T1000 (cell line): ENCODE measurements around the gene TDRD1.
"Not testable (repeated sequence)": the region's sequence is repeated elsewhere in the genome, so short reads cannot be mapped to it uniquely, and the experiment has no call there.

Experiments used
- DNase-seq: peaks from one replicate; lab custom pipeline; 2025; ENCODE audit warnings: mixed read lengths; lab: John Stamatoyannopoulos, UW

The TDRD1 gene, protein sequence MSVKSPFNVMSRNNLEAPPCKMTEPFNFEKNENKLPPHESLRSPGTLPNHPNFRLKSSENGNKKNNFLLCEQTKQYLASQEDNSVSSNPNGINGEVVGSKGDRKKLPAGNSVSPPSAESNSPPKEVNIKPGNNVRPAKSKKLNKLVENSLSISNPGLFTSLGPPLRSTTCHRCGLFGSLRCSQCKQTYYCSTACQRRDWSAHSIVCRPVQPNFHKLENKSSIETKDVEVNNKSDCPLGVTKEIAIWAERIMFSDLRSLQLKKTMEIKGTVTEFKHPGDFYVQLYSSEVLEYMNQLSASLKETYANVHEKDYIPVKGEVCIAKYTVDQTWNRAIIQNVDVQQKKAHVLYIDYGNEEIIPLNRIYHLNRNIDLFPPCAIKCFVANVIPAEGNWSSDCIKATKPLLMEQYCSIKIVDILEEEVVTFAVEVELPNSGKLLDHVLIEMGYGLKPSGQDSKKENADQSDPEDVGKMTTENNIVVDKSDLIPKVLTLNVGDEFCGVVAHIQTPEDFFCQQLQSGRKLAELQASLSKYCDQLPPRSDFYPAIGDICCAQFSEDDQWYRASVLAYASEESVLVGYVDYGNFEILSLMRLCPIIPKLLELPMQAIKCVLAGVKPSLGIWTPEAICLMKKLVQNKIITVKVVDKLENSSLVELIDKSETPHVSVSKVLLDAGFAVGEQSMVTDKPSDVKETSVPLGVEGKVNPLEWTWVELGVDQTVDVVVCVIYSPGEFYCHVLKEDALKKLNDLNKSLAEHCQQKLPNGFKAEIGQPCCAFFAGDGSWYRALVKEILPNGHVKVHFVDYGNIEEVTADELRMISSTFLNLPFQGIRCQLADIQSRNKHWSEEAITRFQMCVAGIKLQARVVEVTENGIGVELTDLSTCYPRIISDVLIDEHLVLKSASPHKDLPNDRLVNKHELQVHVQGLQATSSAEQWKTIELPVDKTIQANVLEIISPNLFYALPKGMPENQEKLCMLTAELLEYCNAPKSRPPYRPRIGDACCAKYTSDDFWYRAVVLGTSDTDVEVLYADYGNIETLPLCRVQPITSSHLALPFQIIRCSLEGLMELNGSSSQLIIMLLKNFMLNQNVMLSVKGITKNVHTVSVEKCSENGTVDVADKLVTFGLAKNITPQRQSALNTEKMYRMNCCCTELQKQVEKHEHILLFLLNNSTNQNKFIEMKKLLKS

DNA sequence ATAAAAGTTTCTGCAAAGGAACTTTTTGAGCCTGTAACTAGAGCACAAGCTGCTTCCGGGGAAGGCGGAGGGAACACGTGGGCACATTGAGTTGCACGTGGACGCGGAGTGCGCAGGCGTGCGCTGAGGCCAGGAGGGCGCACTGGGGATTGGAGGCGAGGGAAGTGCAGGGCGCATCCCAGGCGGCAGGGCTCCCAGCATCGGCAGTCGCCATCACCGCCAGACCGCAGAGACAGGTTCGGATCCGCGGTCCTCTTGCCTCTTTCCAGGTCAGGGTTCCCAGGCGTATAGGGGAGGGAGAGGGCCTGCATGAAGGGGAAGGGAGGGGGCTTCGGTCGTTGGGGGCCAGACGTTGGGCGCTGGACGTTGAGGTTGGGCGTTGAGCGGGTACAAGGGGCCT lies at the start of gene TDRD1:
Gene TDRD1, plus strand, starts transcription at position 206 of the 400 bp plus-strand sequence. CDS start 8,479 bp downstream, outside the sequence.
- no peak for DNase-seq

DNA sequence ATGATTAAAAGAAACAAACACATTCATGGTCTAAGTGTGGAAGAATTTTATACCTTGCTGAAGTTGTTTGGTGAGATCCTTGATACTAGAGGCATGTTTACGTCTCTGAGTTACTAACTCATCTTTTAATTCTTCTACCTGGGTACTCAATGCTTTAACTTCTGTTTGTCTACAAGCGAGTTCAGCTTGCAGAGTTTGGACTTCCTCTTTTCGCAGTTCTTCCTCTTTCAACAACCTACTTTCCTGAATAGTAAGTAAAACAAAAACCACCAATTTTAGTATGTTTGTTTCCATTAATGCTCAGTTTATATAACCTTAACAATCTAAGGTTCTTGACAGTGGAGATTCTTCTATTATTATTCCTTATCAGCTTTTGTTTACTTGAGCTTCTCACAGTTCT lies 48.1 kb upstream of the TDRD1 start:
- no peak for DNase-seq

DNA sequence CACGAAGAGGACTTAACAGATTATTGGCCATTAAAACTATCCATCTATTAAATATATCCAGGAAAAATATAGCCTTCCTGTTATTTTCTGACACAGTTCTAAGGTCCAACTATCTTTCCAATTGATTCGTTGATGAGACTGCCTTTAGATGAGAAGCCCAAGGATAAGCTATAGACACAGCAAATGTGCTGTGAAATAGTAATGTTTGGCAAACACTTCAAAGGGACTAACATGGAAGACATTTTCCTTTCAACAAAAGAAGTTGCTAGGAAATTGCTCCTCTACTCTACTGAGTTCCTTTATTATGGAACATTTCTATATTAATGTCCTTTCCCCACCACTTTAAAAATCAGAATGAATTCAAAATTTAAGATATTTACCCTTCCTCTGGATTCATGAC lies 43.7 kb upstream of the TDRD1 start:
- DNase-seq: no peak

DNA sequence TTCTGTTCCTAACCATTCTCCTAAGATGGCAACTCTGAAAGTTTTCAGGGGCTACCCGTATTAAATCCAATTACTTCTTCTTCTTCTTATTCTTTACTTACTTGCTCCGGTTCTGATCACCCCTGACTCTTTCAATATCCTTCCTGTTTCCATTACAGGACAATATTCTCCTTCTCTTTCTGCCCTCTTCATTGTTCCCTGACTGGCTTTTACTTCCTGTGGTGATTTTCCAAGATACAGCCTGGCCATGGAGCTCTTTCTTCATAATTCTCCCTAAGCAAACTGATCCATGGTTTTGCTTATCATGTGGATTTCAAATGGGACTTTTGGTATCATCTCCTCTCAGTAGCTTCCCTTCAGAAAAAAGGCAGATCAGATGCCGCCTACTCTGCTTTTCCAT lies 40.6 kb upstream of the TDRD1 start:
- no peak for DNase-seq

DNA sequence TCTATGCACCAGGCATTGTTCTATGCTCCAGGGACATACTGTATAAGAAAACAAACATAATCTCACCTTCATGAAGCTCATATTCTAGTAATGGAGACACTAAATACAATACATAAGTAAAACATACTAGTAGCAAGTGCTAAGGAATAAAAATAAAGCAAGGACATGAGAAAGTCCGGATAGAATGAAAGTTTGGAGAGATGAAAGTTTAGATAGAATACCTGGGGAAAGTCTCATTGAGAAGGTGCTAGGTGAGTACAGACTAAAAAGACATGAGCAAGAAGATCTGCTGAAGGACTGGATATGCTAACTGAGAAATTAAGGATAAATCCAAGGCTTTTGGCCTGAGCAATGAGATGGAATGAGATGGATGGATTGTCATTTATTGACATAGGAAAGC lies 39.1 kb upstream of the TDRD1 start:
- DNase-seq: no peak

DNA sequence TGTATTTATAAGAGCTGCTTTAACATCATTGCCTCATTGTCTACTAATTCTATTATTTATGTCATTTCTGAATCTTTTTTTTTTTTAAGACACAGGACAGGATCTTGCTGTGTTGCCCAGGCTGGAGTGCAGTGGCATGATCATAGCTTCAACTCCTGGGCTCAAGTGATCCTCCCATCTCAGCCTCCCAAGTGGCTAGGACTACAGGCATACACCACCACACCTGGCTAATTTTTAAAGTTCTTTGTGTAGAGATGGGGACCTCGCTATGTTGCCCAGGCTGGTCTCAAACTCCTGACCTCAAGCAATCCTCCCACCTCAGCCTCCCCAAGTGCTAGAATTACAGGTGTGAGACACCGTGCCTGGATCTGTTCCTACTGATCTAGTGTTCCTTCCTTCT lies 38.3 kb upstream of the TDRD1 start:
- DNase-seq: not testable (repeated sequence)

DNA sequence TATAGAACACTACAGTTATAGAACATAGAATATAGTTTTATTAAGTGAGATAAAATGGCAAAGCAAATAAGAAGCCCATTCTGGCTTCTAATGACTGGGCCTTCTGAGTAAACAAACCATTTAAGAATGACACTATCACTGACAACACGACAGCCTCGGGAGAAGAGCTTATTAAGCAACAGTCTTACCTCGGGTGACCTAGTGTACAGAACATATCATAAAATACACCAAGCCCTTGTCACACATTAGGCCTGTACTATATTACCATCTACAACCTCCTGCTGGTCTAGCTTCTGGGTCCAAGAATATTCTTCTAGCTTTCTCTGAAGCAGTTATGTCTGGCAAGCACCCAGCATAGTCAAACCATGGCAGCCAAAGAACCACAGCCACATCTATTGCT lies 37.1 kb upstream of the TDRD1 start:
- DNase-seq: no peak

DNA sequence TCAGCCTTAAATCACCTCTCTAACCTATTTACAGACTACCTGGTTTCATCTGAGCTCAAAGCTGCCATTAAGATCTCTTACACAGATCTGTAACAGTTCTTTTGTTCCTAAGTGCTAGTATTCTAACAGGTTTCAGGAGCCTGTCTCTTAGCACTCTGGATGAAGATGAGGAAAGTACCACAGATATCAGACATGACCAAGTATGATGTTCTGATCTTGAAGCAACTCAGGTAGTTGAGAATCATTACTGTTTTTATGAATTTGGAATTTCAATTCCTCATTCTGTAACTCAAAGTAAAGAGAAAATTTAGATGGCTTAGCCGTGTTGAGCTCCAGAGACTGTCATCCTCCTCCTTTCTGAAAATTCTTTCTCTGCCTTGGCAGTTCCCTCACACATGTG lies 36.0 kb upstream of the TDRD1 start:
- no peak for DNase-seq

DNA sequence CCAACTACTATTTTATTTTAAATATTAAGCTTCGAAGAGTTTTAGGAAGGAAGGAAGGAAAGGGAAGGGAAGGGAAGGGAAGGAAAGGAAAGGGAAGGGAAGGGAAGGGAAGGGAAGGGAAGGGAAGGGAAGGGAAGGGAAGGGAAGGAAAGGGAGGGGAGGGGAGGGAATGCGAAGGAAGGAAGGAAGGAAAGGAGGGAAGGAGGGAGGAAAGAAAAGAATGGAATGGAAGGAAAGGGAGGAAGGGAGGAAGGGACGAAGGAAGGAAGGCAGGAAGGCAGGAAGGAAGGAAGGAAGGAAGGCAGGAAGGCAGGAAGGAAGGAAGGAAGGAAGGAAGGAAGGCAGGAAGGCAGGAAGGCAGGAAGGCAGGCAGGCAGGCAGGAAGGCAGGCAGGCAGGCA lies 29.7 kb upstream of the TDRD1 start:
- not testable (repeated sequence) for DNase-seq

DNA sequence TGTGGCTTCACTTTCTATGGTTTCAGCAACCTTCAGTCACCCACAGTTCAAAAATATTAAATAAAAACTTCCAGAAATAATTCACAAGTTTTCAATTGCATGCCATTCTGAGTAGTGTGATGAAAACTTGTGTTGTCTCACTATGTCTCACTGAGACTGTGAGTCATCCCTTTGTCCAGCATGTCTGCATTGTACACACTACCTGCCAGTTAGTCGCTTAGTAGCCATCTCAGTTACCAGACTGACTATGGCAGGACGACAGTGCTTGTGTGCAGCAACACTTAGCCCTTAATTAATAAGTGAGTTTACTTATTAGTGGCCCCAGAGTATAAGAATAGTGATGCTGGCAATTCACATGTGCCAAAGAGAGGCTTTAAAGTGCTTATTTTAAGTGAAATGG lies 27.7 kb upstream of the TDRD1 start:
- no peak for DNase-seq

DNA sequence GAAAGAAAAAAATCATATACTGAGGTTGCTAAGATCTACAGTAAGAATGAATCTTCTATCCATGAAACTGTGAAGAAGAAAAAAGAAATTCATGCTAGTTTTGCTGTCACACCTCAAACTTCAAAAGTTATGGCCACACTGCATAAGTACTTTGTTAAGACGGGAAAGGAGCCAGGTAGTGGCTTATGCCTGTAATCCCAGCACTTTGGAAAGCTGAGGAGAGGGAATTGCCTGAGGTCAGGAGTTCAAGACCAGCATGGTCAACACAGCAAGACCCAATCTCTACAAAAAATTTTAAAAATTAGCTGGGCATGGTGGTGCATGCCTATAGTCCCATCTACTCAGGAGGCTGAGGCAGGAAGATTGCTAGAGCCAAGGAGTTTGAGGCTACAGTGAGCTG lies 27.3 kb upstream of the TDRD1 start:
- DNase-seq: no peak

DNA sequence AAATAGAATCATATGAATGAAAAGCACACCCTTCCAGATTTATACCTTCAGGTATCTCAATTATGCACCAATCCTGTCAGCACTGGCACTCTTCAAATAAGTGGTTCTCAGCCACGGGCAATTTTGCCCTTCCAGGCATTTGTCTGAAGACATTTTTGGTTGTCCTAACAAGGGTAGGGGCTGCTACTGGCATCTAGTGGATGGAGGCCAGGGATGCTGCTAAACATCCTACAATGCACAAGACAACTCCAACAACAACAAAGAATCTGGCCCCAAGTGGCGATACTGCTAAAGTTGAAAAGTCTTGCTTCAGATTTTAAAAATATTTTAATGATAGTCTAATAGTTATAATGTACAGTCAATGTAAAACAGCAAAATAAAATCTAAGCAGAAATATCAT lies 21.2 kb upstream of the TDRD1 start:
- no peak for DNase-seq

DNA sequence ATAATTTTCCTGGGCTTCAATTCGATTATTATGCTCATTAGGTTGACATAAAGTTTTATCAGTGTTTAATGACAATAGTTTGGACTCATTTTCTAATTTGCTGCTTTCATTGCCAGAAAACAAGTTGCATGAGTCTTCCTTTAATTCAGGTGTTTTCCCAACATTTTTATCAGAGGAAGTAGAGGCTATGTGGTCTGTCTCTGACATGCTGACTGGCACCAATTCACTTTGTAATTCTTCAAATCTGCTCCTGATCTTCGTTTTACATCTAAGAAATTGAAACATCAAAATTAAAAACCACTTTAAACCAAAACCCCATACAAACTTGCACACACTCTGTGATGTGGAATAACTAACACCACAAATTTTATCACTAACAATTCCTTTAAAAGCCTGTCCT lies 16.1 kb upstream of the TDRD1 start:
- no peak for DNase-seq

DNA sequence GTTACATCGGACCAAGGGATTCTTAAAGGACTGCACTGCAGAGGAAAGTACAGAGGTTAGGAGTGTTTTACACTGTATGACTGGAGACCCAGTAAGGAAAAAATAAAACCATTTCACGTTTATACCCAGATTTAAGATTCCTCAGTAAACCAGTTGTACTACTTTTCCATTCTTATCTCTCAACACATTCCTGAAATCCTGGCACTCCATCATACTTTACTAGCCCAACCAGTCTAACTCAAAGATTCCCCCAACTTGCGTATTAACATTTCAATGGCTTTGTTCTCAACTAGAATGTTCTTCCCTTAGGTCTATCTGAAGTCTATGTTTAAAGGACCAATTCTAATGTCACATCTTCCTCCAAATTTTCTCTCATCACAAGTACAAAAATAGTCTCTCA lies 13.1 kb upstream of the TDRD1 start:
- no peak for DNase-seq

DNA sequence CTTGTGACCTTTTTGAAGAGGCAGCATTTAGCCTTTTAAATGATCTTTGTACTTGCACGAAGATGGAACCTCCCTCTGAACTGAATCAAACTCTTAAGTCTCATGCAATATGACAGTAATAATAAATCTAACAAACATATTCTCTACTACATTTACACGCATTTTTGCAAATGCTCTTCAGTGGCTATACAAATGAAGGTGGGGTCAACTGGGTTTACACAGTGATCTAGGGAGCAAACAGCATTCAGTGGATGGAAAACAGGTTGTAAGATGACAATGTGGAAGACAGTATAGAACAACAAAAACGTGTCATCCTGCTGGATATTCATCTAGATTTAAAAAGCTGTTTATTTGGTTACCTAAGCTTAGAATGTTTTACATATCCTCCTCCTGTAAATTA lies 12.7 kb upstream of the TDRD1 start:
- DNase-seq: no peak

DNA sequence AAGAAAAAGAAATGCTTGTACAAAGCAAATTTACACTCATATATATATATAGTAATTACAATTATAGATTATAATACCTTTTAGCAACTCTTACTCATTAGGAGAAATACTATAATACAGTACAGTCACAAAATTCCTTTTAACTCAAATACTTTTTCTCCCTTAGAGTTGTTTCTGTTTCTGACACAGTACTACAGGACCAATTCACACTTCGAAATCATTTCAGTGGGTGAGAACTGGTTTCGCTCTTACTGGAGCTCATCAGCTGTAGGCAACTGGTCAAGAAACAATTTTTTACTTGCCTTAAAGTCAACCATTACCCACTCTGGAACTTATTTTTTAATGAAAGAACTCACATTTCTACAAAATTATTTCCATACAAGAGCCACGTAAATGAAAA lies 11.2 kb upstream of the TDRD1 start:
- DNase-seq: no peak

DNA sequence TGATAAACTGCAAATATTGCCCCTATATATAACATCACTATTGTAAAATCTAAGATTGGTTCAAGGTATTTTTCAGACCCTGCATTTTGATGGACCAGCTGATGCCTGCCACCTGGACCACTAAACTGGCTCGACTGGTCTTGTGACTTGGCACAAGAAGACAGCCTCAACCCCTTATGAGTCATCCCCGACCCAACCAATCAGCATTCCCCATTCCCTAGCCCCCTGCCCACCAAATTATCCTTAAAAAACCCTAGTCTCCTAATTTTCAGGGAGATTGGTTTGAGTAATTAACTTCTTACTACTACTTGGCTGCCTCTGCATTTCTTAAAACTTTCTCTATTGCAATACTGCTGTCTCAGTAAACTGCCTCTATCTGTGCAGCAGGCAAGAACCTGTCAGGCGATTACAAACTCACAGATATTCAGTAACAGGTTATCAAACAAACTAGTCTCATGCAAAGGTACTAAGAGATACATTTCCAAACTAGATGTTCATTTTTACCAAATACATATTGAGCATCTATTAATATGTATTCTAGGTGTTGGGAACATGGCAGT lies 10.6 kb upstream of the TDRD1 start:
- DNase-seq: no peak

DNA sequence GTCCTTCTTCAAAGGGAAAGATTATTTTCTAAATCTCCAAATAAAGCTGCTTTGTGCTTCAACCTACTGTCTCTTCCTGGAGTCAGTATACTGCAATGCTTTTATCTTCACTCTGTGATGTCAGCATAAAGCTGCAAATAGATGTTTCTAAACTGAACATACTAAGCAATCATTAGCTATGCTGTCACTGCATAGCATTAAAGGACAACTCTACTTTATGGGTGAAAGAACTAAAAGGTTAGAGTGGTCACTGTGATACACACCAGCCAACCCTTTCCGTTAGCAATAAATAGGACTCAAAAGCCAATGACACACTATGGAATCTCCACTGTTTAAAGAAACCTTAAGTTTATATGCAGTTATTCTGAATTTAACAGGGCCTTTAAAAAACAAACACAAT lies 6.9 kb upstream of the TDRD1 start:
- no peak for DNase-seq

DNA sequence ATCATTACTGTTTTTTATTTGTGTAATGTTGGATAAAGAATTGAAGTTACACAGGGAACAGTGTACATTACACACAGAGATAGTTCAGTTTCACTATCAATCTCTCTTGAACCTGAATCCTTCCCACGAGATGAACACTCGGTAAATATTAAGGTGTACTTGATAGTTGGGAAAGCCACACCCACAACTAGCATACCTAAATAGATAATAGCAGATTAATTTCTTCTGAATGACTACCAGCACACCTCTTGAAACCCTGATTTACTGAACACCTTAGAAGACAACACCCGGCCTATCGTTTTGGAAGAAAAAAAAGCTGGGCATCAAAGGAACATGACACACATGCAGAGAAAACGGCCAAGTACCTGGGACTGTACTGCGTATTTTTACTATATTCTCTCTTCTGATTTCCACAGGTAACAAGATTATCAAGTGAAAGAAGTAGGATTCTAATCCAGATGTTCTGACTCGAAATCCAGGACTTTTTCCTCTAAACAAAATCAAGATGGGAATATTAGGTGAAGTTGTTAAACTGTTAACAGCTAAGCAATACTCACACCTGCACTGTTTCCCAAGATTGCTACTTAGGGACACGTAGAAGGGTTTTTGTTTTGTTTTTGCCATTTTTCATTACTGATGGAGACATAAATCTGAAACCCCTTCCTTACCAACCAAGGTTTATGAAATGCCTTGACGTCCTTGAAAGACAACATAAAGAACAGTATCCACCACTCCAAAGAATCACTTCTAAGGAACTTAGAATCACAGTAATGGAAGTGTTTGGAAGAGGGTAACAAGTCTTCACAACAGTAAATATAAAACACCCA lies 6.2 kb upstream of the TDRD1 start:
- no peak for DNase-seq

DNA sequence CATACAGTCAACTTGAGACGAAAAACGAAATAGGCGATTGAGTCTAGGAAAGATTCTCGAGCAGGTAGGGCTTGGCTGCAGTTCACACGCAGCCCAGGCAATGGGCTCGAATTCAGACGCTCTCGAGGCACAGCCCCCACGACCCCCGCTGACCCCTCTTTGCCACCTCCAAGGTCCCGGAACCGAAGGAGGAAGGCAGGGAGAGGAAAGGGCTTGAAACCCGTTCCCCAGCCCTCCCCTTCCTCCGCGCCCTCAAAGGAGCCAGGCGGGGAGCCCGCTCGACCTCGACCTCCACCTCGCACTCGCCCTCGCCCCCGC lies 5.6 kb upstream of the TDRD1 start:
- DNase-seq: no peak

DNA sequence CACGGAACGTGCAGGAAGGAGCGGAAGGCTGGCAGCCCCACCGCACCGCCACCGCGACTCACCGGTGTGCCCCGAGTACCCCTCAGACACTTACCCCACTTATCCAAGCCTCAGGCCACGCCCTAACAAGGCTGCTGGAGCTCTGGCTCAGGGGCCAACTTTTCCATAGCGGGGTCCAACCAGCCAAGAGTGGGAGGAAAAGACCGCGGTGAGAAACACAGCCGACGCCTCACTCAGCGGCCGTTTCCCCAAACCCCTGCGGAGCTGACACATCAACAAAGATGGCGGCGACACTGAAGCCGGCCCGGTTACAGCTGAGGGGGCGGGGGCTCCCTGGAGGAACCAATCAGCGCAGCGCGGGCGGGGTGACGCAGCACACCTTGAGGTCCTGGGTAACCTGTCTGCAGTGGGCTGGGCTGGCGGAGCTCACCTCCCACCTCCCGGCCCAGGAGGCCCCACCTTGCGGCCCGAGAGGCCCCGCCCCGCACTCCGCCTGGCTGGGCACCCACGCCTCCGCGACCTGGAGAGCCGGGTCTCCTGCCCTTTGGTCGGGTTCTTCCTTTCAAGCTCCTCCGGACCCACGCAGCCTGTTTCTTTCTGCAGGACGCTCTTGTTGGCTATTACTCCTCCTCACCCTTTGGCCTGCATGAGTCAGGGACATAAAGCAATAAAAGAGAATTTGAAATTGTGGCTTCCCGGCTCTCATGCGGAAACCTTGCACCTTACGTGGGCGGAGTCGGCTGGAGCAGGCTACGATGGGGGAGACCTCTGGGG lies 5.0 kb upstream of the TDRD1 start, which contains the start of gene CCDC186:
Gene CCDC186, minus strand, starts transcription at position 283 of the 774 bp plus-strand sequence. CDS start 10,935 bp downstream, outside the sequence.
- DNase-seq: peak; percentile 85
